ENCODE measurements around the gene GALNTL6.

- no peak for TF ChIP-seq CREB1 (CRISPR knock-in tag; IDR thresholded peaks at IDR 0.05; ENCODE audit: low read depth)
- TF ChIP-seq NANOG (IDR thresholded peaks at IDR 0.05; ENCODE audit: borderline replicate concordance): no peak
- TF ChIP-seq CTCF (conservative IDR thresholded peaks at IDR 0.05; ENCODE audit: low read depth in 2 of 2): no peak
- no peak for TF ChIP-seq EZH2 (IDR thresholded peaks at IDR 0.05; ENCODE audit: low read depth, unreplicated experiment)
- TF ChIP-seq REST (IDR thresholded peaks at IDR 0.05; ENCODE audit: unreplicated experiment): no peak
- TF ChIP-seq POLR2AphosphoS5 (IDR thresholded peaks at IDR 0.05; ENCODE audit: low read depth): no peak
- no peak for TF ChIP-seq ZNF462 (CRISPR knock-in tag; IDR thresholded peaks at IDR 0.05)
- TF ChIP-seq EZH2phosphoT487 (IDR thresholded peaks at IDR 0.05; ENCODE audit: unreplicated experiment): no peak
- no peak for TF ChIP-seq ZNF331 (CRISPR knock-in tag; IDR thresholded peaks at IDR 0.05; ENCODE audit: low read depth)
- no peak for TF ChIP-seq STAT1 (IDR thresholded peaks at IDR 0.05; ENCODE audit: unreplicated experiment)
Observed at GRCh38 chr4:172778583-172778982, 965.4 kb downstream of the GALNTL6 start.
